Measurements from ENCODE around the gene CEBPZ.

GRCh38 chr2:37154785-37155184 is 76.6 kb downstream of the CEBPZ start:
- TF ChIP-seq POLR2A (IDR thresholded peaks at IDR 0.05) (no peak), CTCF (IDR thresholded peaks at IDR 0.05) (no peak)

All from body of pancreas (tissue), 4 donors.